Tibial artery (tissue), 4 donors: ENCODE data around the gene TBL1Y.
A peak's percentile ranks its signal among the peaks of the same experiment; 100 is the strongest.
"Not testable (repeated sequence)": the region's sequence is repeated elsewhere in the genome, so short reads cannot be mapped to it uniquely, and the experiment has no call there.

Experiments used
- DNase-seq, 2 donors: peaks; one replicate each; pipeline ENCODE4 v3.0.0-alpha.2; 2019
- H3K27ac ChIP-seq, 2 donors: fragments of 200-600 bp; sonication (generic) in 1 of 2; 1 replicate in 1 of 2; 2 replicates in 1 of 2; pipeline ENCODE4 v1.5.1; 2018 to 2019; ENCODE audit warnings: mild to moderate bottlenecking in 1 of 2
- H3K27me3 ChIP-seq, 2 donors: fragments of 200-600 bp; sonication (generic) in 1 of 2; one replicate each; pipeline versions ENCODE4 v1.5.1 to v1.6.0; 2016 to 2019
- H3K36me3 ChIP-seq, 3 donors: fragments of 200-600 bp; sonication (generic) in 2 of 3; one replicate each; pipeline ENCODE4 v1.5.1; 2016 to 2019; ENCODE audit warnings: mild to moderate bottlenecking in 2 of 3
- H3K4me1 ChIP-seq, 4 donors: fragments of 200-600 bp; sonication (generic) in 2 of 4; 1 replicate in 3 of 4; 2 replicates in 1 of 4; pipeline ENCODE4 v1.5.1; 2016 to 2019
- H3K4me3 ChIP-seq, 2 donors: fragments of 200-600 bp; sonication (generic) in 1 of 2; 1 replicate in 1 of 2; 2 replicates in 1 of 2; pipeline ENCODE4 v1.5.1; 2018 to 2019; ENCODE audit warnings: mild to moderate bottlenecking in 2 of 2
- H3K9me3 ChIP-seq, 3 donors: fragments of 200-600 bp; sonication (generic) in 1 of 3; one replicate each; pipeline ENCODE4 v1.5.1; 2016 to 2019
- CTCF ChIP-seq, 2 experiments: fragments of 200-600 bp in 1 of 2; fragments of 450-650 bp in 1 of 2; IDR thresholded peaks; one replicate each; pipeline ENCODE4 v1.5.1; 2017 to 2019; ENCODE audit warnings: antibody characterized with exemption in 2 of 2, mild to moderate bottlenecking in 1 of 2, moderate library complexity in 1 of 2
- intact Hi-C: fragments of 100-400 bp; cut with DNase I; formaldehyde crosslinking; loops from one replicate; pipeline ENCODE4 v1.15.0; 2023; ENCODE audit warnings: low total_unique reads

Gene TBL1Y

GRCh38 chrY:6910372-6911252 is at the start of gene TBL1Y:
Gene TBL1Y (plus strand): TSS chrY:6910697. CDS start chrY:7025085, 114,388 bp downstream.
- Histone ChIP-seq H3K4me3 (peak within 1 kb of the TSS; percentile 43 to 49), H3K27me3 (peaks cover 0 to 7% of the 10 kb centered on the region in 2 donors), H3K36me3 (no peaks in the 10 kb centered on the region), H3K4me1 (peaks cover 0 to 8% (median 3%) of the 10 kb centered on the region in 4 donors), H3K9me3 (no peaks in the 10 kb centered on the region), H3K27ac (no peak within 1 kb of the TSS)
- DNase-seq, result no peak
- TF ChIP-seq CTCF (IDR thresholded peaks at IDR 0.05), result no peak
- intact Hi-C loops, result no loop called here

GRCh38 chrY:6894496-6894895 is 16.0 kb upstream of the TBL1Y start:
- H3K27ac ChIP-seq, result no peak overlapping the region
- H3K4me1 ChIP-seq, result no peaks in the 10 kb centered on the region
- intact Hi-C loops, result no loop called here
- H3K36me3 ChIP-seq, result no peaks in the 10 kb centered on the region
- no peaks in the 10 kb centered on the region for H3K27me3 ChIP-seq
- DNase-seq, result no peak
- no peak overlapping the region for H3K4me3 ChIP-seq
- TF ChIP-seq CTCF (IDR thresholded peaks at IDR 0.05), result no peak
- H3K9me3 ChIP-seq, result no peaks in the 10 kb centered on the region

GRCh38 chrY:6895236-6895635 is 15.3 kb upstream of the TBL1Y start:
- no peak overlapping the region for H3K27ac ChIP-seq
- intact Hi-C loops, result no loop called here
- TF ChIP-seq CTCF (IDR thresholded peaks at IDR 0.05), result no peak

GRCh38 chrY:6902116-6902515 is 8.4 kb upstream of the TBL1Y start:
- H3K9me3 ChIP-seq, intact Hi-C loops, H3K36me3 ChIP-seq, H3K27me3 ChIP-seq, H3K27ac ChIP-seq, H3K4me1 ChIP-seq, H3K4me3 ChIP-seq, DNase-seq: not testable (repeated sequence)

More at GRCh38 chrY:6895236-6895635, 15.3 kb upstream of the TBL1Y start:
- no peaks in the 10 kb centered on the region for H3K4me1 ChIP-seq
- H3K9me3 ChIP-seq, result no peaks in the 10 kb centered on the region
- no peaks in the 10 kb centered on the region for H3K36me3 ChIP-seq
- H3K27me3 ChIP-seq, result no peaks in the 10 kb centered on the region
- no peak overlapping the region for H3K4me3 ChIP-seq
- DNase-seq, result no peak

GRCh38 chrY:6907591-6907990 is 2.9 kb upstream of the TBL1Y start:
- no peak for DNase-seq
- no peak for TF ChIP-seq CTCF (IDR thresholded peaks at IDR 0.05)
- H3K27ac ChIP-seq, result no peak overlapping the region
- H3K9me3 ChIP-seq, result no peaks in the 10 kb centered on the region
- no peaks in the 10 kb centered on the region for H3K36me3 ChIP-seq
- H3K4me3 ChIP-seq, result no peak overlapping the region
- intact Hi-C loops, result no loop called here
- H3K4me1 ChIP-seq, result peaks cover 0 to 8% (median 3%) of the 10 kb centered on the region in 4 donors
- H3K27me3 ChIP-seq, result peaks cover 0 to 7% of the 10 kb centered on the region in 2 donors

- H3K9me3 ChIP-seq, intact Hi-C loops, H3K27ac ChIP-seq, H3K4me1 ChIP-seq, H3K36me3 ChIP-seq, H3K27me3 ChIP-seq, H3K4me3 ChIP-seq, DNase-seq: not testable (repeated sequence)
Measured at GRCh38 chrY:6908021-6908420, 2.5 kb upstream of the TBL1Y start.
